ENCODE data around the gene PCSK6.

The PCSK6 gene

DNA sequence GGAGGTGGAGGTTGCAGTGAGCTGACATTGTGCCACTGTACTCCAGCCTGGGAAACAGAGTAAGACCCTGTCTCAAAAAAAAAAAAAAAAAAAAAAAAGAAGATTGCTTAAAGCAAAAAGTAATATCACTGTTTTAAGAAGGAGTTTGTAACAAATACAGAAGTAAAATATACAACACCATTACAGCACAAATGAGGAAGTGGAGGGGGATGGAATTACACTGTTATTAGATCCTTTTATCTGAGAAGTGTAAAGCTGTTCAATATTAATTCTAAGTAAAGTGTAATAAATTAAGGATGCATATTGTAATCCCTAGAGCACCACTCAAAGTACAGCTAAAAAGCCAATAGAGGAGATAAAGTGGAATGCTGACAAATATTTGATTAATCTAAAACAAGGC, 147.5 kb downstream of the PCSK6 start:
- TF ChIP-seq RAD21 (IDR thresholded peaks at IDR 0.05; ENCODE audit: low read depth) (no peak), TEAD4 (IDR thresholded peaks at IDR 0.05) (no peak), CREB1 (IDR thresholded peaks at IDR 0.05; ENCODE audit: low read depth) (no peak), TAF1 (IDR thresholded peaks at IDR 0.05; ENCODE audit: low read depth) (no peak), YY1 (IDR thresholded peaks at IDR 0.05; ENCODE audit: low read depth) (no peak), ZBTB7A (IDR thresholded peaks at IDR 0.05; ENCODE audit: low read depth) (no peak), USF1 (IDR thresholded peaks at IDR 0.05) (no peak), TCF12 (IDR thresholded peaks at IDR 0.05; ENCODE audit: low read depth) (no peak), EP300 (IDR thresholded peaks at IDR 0.05; ENCODE audit: borderline replicate concordance) (no peak), NFIC (IDR thresholded peaks at IDR 0.05) (no peak), FOXM1 (IDR thresholded peaks at IDR 0.05; ENCODE audit: borderline replicate concordance, low read depth) (no peak), REST (IDR thresholded peaks at IDR 0.05; ENCODE audit: low read depth) (no peak), EGR1 (IDR thresholded peaks at IDR 0.05) (no peak), CEBPB (IDR thresholded peaks at IDR 0.05) (no peak)
- TF ChIP-seq, protein P1, sequence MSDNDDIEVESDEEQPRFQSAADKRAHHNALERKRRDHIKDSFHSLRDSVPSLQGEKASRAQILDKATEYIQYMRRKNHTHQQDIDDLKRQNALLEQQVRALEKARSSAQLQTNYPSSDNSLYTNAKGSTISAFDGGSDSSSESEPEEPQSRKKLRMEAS (IDR thresholded peaks at IDR 0.05): no peak

GRCh38 chr15:101338502-101339057, 150.9 kb downstream of the PCSK6 start:
- no peak for TF ChIP-seq ZBTB7A (IDR thresholded peaks at IDR 0.05; ENCODE audit: low read depth)
- no peak for TF ChIP-seq EGR1 (IDR thresholded peaks at IDR 0.05)
- TF ChIP-seq, protein P1 (IDR thresholded peaks at IDR 0.05): no peak
- TF ChIP-seq TAF1 (IDR thresholded peaks at IDR 0.05; ENCODE audit: low read depth): no peak
- TF ChIP-seq CREB1 (IDR thresholded peaks at IDR 0.05; ENCODE audit: low read depth): no peak
- no peak for TF ChIP-seq EP300 (IDR thresholded peaks at IDR 0.05; ENCODE audit: borderline replicate concordance)
- TF ChIP-seq NFIC (IDR thresholded peaks at IDR 0.05): no peak
- no peak for TF ChIP-seq REST (IDR thresholded peaks at IDR 0.05; ENCODE audit: low read depth)
- no peak for TF ChIP-seq RAD21 (IDR thresholded peaks at IDR 0.05; ENCODE audit: low read depth)
- TF ChIP-seq TCF12 (IDR thresholded peaks at IDR 0.05; ENCODE audit: low read depth): no peak
- no peak for TF ChIP-seq YY1 (IDR thresholded peaks at IDR 0.05; ENCODE audit: low read depth)
- no peak for TF ChIP-seq FOXM1 (IDR thresholded peaks at IDR 0.05; ENCODE audit: borderline replicate concordance, low read depth)
- TF ChIP-seq TEAD4 (IDR thresholded peaks at IDR 0.05): no peak

GRCh38 chr15:101337976-101338375, 151.5 kb downstream of the PCSK6 start:
- TF ChIP-seq FOXM1 (IDR thresholded peaks at IDR 0.05; ENCODE audit: borderline replicate concordance, low read depth) (no peak), EP300 (IDR thresholded peaks at IDR 0.05; ENCODE audit: borderline replicate concordance) (no peak), NFIC (IDR thresholded peaks at IDR 0.05) (no peak), ZBTB7A (IDR thresholded peaks at IDR 0.05; ENCODE audit: low read depth) (no peak), YY1 (IDR thresholded peaks at IDR 0.05; ENCODE audit: low read depth) (no peak), USF1 (IDR thresholded peaks at IDR 0.05) (no peak), CREB1 (IDR thresholded peaks at IDR 0.05; ENCODE audit: low read depth) (no peak), REST (IDR thresholded peaks at IDR 0.05; ENCODE audit: low read depth) (no peak), RAD21 (IDR thresholded peaks at IDR 0.05; ENCODE audit: low read depth) (no peak), TAF1 (IDR thresholded peaks at IDR 0.05; ENCODE audit: low read depth) (no peak)

Measured in Ishikawa (cell line).